ENCODE measurements around the gene SEMA6B.
"Not testable (repeated sequence)": the region's sequence is repeated elsewhere in the genome, so short reads cannot be mapped to it uniquely, and the experiment has no call there.

The SEMA6B gene

DNA sequence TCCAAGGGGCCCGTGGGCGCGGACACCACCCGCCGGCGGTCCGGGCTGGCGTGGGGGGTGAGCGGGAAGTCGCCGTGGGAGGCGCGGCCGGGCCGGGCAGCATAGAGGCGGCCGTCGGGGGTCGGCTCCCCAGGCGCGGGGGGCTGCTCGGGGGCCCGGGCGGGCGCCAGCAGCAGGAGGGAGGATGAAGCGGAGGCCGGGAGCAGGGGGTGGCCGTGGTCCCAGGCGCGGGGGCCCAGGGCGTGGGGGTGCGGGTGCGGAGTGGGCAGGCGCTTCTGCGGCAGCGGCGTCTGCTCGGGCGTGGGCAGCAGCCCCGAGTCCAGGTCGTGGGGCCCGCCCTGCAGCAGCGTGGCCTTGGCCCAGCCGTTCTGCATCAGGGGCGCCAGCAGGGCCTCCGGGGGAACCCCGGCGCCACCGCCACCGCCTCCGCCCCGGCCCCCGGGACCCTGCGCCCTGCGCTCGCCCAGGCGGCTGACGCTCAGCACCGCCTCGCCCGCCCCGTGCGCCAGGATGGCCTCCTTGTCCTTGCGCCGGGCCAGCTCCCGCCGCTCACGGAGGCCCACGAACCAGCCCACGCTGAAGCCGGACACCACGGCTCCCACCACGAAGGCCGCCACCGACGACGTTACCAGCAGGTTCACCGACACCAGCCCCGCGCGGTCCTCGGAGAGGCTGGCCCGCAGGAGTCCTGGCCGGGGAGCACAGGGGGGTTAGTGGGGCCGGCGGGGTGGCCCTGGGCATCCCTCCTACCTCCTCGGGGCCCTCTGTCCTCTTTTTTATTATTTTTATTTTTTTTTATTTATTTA lies 15.4 kb downstream of the SEMA6B start:
- DNase-seq (ENCODE audit: low read depth), result no peak
- H3K4me3 ChIP-seq (ENCODE audit: low read depth, low read length), result no peak overlapping the region
- TF ChIP-seq, protein P1, sequence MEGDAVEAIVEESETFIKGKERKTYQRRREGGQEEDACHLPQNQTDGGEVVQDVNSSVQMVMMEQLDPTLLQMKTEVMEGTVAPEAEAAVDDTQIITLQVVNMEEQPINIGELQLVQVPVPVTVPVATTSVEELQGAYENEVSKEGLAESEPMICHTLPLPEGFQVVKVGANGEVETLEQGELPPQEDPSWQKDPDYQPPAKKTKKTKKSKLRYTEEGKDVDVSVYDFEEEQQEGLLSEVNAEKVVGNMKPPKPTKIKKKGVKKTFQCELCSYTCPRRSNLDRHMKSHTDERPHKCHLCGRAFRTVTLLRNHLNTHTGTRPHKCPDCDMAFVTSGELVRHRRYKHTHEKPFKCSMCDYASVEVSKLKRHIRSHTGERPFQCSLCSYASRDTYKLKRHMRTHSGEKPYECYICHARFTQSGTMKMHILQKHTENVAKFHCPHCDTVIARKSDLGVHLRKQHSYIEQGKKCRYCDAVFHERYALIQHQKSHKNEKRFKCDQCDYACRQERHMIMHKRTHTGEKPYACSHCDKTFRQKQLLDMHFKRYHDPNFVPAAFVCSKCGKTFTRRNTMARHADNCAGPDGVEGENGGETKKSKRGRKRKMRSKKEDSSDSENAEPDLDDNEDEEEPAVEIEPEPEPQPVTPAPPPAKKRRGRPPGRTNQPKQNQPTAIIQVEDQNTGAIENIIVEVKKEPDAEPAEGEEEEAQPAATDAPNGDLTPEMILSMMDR (conservative IDR thresholded peaks at IDR 0.05; ENCODE audit: low read depth, low read length), result no peak

- no peak overlapping the region for H3K4me3 ChIP-seq (ENCODE audit: low read depth, low read length)
- DNase-seq (ENCODE audit: low read depth), result no peak
- TF ChIP-seq, protein P1 (conservative IDR thresholded peaks at IDR 0.05; ENCODE audit: low read depth, low read length), result no peak
These were observed 16.3 kb downstream of the SEMA6B start for GRCh38 chr19:4542896-4543841.

DNA sequence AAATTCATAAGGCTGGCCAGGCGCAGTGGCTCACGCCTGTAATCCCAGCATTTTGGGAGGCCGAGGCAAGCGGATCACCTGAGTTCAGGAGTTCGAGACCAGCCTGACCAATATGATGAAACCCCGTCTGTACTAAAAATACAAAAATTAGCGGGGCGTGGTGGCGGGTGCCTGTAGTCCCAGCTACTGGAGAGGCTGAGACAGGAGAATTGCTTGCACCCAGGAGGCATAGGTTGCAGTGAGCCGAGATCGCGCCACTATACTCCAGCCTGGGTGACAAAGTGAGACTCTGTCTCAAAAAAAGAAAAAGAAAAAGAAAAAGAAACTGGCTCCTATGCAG lies 17.7 kb downstream of the SEMA6B start:
- not testable (repeated sequence) for DNase-seq (ENCODE audit: low read depth); H3K4me3 ChIP-seq (ENCODE audit: low read depth, low read length)

DNA sequence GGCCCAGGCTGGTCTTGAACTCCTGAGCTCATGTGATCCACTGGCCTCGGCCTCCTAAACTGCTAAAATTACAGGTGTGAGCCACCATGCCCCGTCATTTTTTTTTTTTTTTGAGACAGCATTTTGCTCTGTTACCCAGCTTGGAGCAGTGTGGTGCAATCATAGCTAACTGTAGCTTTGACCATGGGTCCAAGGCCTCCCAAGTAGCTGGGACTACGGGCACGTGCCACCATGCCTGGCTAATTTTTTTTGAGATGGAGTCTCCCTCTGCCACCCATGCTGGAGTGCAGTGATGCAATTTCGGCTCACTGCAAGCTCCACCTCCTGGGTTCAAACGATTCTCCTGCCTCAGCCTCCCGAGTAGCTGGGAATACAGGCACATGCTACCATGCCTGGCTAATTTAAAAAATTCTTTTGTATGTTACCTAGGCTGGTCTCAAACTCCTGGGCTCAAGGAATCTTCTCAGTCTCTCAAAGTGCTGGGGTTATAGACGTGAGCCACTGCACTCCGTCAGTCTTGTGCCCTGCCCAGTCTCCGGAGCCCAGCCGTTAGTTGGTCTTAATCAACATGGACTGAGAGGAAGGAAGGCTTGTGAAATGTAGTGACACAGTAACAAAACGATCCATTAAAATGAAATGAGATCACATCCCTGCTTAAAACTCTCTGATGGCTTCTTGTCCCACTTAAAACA lies 18.2 kb downstream of the SEMA6B start:
- DNase-seq (ENCODE audit: low read depth), result no peak
- H3K4me3 ChIP-seq (ENCODE audit: low read depth, low read length), result no peak overlapping the region
- TF ChIP-seq, protein P1 (conservative IDR thresholded peaks at IDR 0.05; ENCODE audit: low read depth, low read length), result no peak

DNA sequence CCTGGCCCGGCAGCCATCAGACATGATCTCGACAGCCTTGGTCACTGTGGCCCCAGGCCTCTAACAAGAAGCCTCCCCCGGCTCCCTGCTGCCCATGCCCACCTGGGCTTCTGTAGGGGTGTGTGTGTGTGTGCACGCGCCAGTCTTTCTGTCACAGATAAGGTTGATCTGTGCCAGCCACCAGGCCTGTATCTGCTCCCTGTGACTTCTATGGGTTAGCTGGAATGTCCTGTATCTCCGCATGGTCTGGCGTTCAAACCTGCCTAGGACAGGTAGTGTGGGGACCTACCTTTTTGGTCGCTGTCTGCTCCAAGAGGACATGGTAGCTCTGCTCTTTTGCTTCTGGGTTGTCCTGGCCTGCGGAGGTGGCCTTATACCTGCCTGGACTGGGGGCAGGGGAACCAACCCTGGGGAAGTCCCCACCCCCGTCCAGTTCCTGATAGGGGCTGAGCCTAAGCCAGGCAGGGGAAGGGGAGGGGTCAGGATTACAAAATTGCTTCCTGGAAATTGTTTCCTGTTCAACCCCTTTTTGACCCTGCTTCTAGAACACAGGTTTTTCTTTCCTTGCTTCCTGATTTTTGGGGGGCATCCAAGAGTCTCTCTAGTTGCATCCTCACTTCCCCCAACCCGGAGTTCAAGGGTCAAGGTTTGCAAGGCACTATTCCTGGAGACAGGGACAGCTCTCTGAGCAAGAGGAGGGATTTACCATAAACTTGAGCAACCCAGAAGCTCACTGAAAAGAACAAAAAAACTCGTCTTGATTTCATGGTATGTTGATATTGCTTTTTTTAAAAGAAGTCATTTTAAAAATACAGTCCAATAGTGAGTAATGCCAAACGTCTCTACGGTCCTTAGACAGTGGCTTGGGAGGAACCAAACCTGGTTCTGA lies 19.5 kb downstream of the SEMA6B start, which contains the start of gene LRG1:
Gene LRG1 (minus strand): TSS at position 344 of the 889 bp plus-strand sequence. CDS start 23 bp downstream, at position 321.
- H3K4me3 ChIP-seq (ENCODE audit: low read depth, low read length), result no peak within 1 kb of the TSS
- DNase-seq (ENCODE audit: low read depth), result peak; percentile 63
- TF ChIP-seq, protein P1 (conservative IDR thresholded peaks at IDR 0.05; ENCODE audit: low read depth, low read length), result no peak

- TF ChIP-seq, protein P1 (conservative IDR thresholded peaks at IDR 0.05; ENCODE audit: low read depth, low read length), result no peak
- no peak overlapping the region for H3K4me3 ChIP-seq (ENCODE audit: low read depth, low read length)
- no peak for DNase-seq (ENCODE audit: low read depth)
These were observed 20.3 kb downstream of the SEMA6B start for GRCh38 chr19:4539169-4539692.
